Smooth muscle cell (in vitro differentiated cells): ENCODE measurements around the gene CD2. TPM values are rescaled to one million over a fixed set of nuclear protein-coding genes. Genes with fewer than 3 reads are reported as not detected.
A peak's percentile ranks its signal among the peaks of the same experiment; 100 is the strongest.

Experiments
- DNase-seq: peaks from one replicate; lab custom pipeline; 2025; ENCODE audit not compliant: unreplicated experiment; lab: John Stamatoyannopoulos, UW
- H2AFZ ChIP-seq: fragments of 200-600 bp; sonication (generic); 2 replicates; pipeline ENCODE4 v1.6.0; 2016; ENCODE audit warnings: antibody characterized with exemption, low read depth, mild to moderate bottlenecking
- H3F3A ChIP-seq: fragments of 200-600 bp; sonication (generic); 2 replicates; pipeline ENCODE4 v1.6.0; 2017; ENCODE audit warnings: antibody characterized with exemption, low read depth
- H3K27ac ChIP-seq: fragments of 200-600 bp; sonication (generic); 2 replicates; pipeline ENCODE4 v1.5.1; 2016; ENCODE audit warnings: low read depth, mild to moderate bottlenecking
- H3K27me3 ChIP-seq: fragments of 200-600 bp; sonication (generic); 2 replicates; pipeline ENCODE4 v1.6.1; 2016; ENCODE audit warnings: low read depth, mild to moderate bottlenecking
- H3K36me3 ChIP-seq: fragments of 200-600 bp; sonication (generic); 2 replicates; pipeline ENCODE4 v1.5.1; 2016; ENCODE audit warnings: low read depth
- H3K4me1 ChIP-seq: fragments of 200-600 bp; sonication (generic); 2 replicates; pipeline ENCODE4 v1.5.1; 2016; ENCODE audit warnings: low read depth
- H3K4me2 ChIP-seq: fragments of 200-600 bp; sonication (generic); 2 replicates; pipeline ENCODE4 v1.6.0; 2016; ENCODE audit warnings: mild to moderate bottlenecking
- H3K4me3 ChIP-seq: fragments of 200-600 bp; sonication (generic); 2 replicates; pipeline ENCODE4 v1.5.1; 2016; ENCODE audit warnings: mild to moderate bottlenecking
- H3K79me2 ChIP-seq: fragments of 200-600 bp; sonication (generic); 2 replicates; pipeline ENCODE4 v1.6.0; 2016; ENCODE audit warnings: low read depth, mild to moderate bottlenecking
- H3K9ac ChIP-seq: fragments of 200-600 bp; sonication (generic); 2 replicates; pipeline ENCODE4 v1.6.0; 2016; ENCODE audit warnings: low read depth
- H3K9me3 ChIP-seq: fragments of 200-600 bp; sonication (generic); replicated peaks from 2 replicates; pipeline ENCODE4 v1.5.1; 2016; ENCODE audit warnings: low read depth
- H4K20me1 ChIP-seq: fragments of 200-600 bp; sonication (generic); 2 replicates; pipeline ENCODE4 v1.6.0; 2016; ENCODE audit warnings: low read depth
- WGBS: methylation state at CpG from one replicate; pipeline ENCODE4 v1.1.7; 2016; ENCODE audit warnings: low lambda C conversion rate; 5-methylcytosine and 5-hydroxymethylcytosine counted together
- polyA plus RNA-seq: library from polyadenylated mRNA; unstranded; fragments of >200 nt; fragmentation: Nextera tagmentation; extraction: Ambion mirVana; gene quantifications from 2 replicates; pipeline ENCODE4 v1.2.1, GENCODE V29; 2016
- total RNA-seq: library from RNA; depleted of rRNA; stranded (reverse); fragments of >200 nt; gene quantifications from 2 replicates; pipeline ENCODE4 v1.2.3, GENCODE V29; 2014
- TF ChIP-seq, protein P1 (sequence below): fragments of 200-600 bp; sonication (generic); IDR thresholded peaks from 2 replicates; pipeline ENCODE4 v1.5.1; 2017; ENCODE audit warnings: borderline replicate concordance, mild to moderate bottlenecking, antibody characterized with exemption; ENCODE audit not compliant: insufficient read depth, poor library complexity, severe bottlenecking

The CD2 gene
- total and polyA plus RNA-seq, 2 experiments from 2014 or later = not detected

DNA sequence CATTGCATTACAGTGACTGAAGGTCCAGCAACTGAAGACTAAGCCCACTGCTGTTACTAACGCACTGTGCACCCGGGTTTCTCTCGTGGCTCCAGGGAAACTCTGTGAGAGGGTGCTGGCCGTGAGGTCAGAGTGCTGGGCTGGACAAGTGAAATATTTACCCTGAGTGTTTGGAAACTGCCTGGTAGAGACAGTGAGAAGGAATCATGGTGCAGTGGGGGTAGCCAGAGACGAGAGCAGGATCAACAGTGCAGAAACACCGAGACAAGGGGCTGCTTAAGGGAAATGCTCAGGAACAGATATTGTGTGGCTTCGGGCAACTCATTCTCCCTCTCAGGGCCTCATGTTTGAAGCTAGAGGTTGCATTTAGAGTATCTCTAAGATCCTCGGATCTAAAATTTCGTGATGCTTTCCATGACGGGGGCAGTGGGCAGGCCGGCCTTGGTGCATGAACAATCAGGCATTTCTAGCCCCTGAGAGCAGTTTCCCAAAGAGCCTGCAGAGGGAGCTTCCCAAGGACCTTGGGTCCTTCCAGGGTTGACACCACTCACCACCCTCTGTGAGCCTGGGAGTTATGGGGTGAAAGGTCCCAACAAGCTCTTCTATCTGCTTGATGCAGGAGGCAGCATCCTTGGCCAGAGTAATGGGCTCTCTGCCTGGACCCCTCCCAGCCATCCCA, 9.7 kb downstream of the CD2 start:
- Histone ChIP-seq H3K9ac (no peak overlapping the region), H3K9me3 (no peaks in the 10 kb centered on the region), H4K20me1 (no peaks in the 10 kb centered on the region), H3K4me2 (no peak overlapping the region), H3K79me2 (no peaks in the 10 kb centered on the region), H3K27me3 (no peaks in the 10 kb centered on the region), H2AFZ (no peak overlapping the region), H3K27ac (no peak overlapping the region), H3K36me3 (no peaks in the 10 kb centered on the region), H3K4me3 (no peak overlapping the region), H3K4me1 (no peaks in the 10 kb centered on the region), H3F3A (no peaks in the 10 kb centered on the region)
- DNase-seq = no peak
- TF ChIP-seq, protein P1, sequence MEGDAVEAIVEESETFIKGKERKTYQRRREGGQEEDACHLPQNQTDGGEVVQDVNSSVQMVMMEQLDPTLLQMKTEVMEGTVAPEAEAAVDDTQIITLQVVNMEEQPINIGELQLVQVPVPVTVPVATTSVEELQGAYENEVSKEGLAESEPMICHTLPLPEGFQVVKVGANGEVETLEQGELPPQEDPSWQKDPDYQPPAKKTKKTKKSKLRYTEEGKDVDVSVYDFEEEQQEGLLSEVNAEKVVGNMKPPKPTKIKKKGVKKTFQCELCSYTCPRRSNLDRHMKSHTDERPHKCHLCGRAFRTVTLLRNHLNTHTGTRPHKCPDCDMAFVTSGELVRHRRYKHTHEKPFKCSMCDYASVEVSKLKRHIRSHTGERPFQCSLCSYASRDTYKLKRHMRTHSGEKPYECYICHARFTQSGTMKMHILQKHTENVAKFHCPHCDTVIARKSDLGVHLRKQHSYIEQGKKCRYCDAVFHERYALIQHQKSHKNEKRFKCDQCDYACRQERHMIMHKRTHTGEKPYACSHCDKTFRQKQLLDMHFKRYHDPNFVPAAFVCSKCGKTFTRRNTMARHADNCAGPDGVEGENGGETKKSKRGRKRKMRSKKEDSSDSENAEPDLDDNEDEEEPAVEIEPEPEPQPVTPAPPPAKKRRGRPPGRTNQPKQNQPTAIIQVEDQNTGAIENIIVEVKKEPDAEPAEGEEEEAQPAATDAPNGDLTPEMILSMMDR = peak; percentile 31
- 82% methylated on average over 11 of the region's 11 CpGs for WGBS

DNA sequence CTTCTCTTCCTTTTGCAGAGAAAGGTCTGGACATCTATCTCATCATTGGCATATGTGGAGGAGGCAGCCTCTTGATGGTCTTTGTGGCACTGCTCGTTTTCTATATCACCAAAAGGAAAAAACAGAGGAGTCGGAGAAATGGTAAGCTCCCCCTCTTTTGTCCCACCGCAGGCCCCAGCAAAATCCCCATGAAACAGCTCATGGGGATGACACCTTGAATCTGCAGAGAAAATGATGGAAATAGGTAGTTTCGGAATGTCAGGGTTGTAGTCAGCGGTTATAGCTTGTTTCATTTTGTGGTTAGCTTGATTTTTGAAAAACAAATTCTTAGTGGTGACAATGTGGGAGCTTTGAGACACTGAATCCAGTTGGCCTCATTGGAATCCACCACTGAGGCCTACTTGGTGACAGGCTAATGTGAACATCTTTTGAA, 10.3 kb downstream of the CD2 start:
- no peaks in the 10 kb centered on the region for H3K36me3 ChIP-seq
- H2AFZ ChIP-seq = no peak overlapping the region
- H4K20me1 ChIP-seq = no peaks in the 10 kb centered on the region
- H3K4me3 ChIP-seq = no peak overlapping the region
- TF ChIP-seq, protein P1 = no peak
- H3K4me2 ChIP-seq = no peak overlapping the region
- H3K9ac ChIP-seq = no peak overlapping the region
- no peak overlapping the region for H3K27ac ChIP-seq
- no peaks in the 10 kb centered on the region for H3K9me3 ChIP-seq
- WGBS = 95% methylated on average over 5 of the region's 5 CpGs
- no peak for DNase-seq
- no peaks in the 10 kb centered on the region for H3F3A ChIP-seq
- no peaks in the 10 kb centered on the region for H3K79me2 ChIP-seq
- H3K27me3 ChIP-seq = no peaks in the 10 kb centered on the region
- H3K4me1 ChIP-seq = no peaks in the 10 kb centered on the region

DNA sequence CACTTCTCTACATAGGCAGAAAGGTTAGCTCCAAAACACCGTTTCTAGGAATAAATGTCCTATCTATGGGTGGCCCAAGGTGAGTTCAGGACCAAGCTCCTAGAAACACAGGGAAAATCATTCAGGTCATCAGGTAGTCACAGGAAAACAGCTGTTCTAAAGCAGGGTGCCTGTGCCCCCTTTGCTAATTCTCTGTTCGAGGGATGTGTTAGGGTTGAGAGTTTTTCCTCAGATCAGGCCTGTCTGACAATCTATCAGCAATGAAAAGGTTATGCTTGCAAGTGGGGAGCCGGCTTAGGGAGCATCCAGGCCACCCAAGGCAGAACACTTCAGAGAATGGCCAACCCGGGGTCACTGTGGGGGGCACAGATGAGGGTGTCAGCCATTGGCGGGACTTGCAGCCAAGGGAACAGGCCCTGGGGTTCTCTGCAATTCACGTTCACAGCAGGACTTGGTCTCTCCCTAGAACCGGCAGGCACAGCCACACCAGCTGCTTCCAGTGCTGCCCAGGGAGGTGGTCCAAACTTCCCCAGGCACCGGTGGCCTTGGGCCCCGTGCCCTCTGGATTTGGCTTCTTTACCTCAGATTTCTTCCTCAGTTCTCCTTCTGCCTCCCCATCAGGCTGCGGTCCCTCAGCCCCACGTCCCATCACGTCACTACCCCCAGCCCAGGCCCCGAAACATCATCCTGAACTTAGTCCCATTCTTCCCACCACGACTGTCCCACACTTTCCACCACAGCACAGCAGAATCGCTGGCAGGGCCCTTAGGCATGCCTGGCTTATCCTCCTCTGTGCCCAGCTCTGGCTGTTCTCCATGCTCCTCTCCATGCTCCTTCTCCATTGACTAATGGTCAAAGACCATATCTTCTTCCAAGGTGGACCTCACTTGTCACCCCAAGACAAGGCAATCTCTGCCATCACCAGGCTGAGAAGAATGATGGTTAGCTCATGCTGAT, 11.0 kb downstream of the CD2 start:
- H3K4me2 ChIP-seq = no peak overlapping the region
- H3K4me1 ChIP-seq = no peaks in the 10 kb centered on the region
- 94% methylated on average over 15 of the region's 15 CpGs for WGBS
- DNase-seq = no peak
- no peak overlapping the region for H3K27ac ChIP-seq
- no peak overlapping the region for H3K4me3 ChIP-seq
- H4K20me1 ChIP-seq = no peaks in the 10 kb centered on the region
- no peaks in the 10 kb centered on the region for H3K79me2 ChIP-seq
- H3K9ac ChIP-seq = no peak overlapping the region
- H3K9me3 ChIP-seq = no peaks in the 10 kb centered on the region
- no peaks in the 10 kb centered on the region for H3F3A ChIP-seq
- TF ChIP-seq, protein P1 = no peak
- no peaks in the 10 kb centered on the region for H3K27me3 ChIP-seq
- no peaks in the 10 kb centered on the region for H3K36me3 ChIP-seq
- H2AFZ ChIP-seq = no peak overlapping the region
